GM21717 (cell line): ENCODE data around the gene PPEF2.

Source experiments
- ATAC-seq: cut with Tn5 transposase; IDR thresholded peaks from one replicate; pipeline ENCODE4 v1.9.1; 2021; ENCODE audit warnings: mild to moderate bottlenecking, moderate library complexity; ENCODE audit not compliant: unreplicated experiment

The PPEF2 gene

DNA sequence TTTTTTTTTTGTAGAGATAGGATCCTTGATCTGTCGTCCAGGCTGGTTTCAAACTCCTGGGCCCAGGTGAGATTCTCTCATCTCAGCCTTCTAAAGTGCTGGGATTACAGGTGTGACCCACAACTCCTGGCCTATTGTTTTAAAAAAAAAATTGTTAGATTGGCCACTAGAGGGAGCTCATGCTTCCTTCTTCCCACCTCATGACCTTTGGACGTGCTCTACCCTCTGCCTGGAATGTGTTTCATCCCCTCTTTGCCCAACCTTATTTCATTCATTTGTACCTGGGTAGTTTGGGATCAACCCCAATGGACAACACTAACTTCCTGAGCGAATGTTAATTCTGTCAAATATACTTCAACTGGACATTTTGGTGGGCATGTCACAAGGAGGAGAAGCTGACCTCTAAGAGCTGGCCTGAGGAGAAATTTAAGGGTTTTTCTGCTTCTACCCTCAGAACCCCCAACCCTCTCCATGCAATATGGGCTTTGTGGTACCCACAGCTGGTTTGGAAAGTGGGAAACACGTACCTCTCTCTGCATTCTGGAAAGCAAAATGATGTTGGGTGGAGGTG, 6.4 kb downstream of the PPEF2 start:
- no peak for ATAC-seq

DNA sequence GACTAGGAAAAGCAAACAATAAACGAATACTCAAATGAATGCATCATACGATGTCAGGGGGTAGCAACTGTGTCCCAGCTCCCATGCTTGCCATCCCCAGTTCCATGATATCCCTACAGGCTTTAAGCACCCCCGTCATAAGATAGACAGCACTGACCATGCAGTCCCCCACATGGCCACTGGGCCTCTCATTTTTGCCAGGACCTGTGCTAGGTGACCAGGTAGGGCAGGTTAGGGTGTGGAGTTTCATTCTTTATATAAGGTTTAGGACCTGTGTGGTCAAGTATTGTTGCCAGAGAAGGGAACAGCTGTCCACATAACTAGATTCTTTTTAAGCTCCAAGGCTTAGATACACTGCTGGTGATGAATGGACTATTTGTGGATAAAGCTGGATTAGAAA, 9.7 kb downstream of the PPEF2 start:
- ATAC-seq, result no peak

DNA sequence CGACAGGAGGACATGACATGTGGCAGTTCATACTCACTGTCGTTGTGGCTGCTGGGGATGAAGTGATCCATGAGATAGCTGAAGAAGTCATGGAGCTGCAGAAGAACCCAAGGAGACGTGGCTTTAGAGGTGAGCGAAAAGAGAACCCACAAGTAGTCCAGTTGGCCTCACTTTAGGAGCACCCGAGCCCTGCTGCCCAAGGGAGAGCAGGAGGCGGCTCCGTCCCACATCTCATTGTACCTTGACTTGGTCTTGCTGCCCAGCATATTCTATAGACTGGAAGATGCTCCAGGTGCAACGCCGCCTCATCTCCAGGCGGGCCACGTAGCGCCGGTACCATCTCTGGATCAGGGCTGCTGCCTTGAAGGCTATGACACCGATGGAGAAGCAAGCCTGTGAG, 10.6 kb downstream of the PPEF2 start:
- ATAC-seq, result no peak

DNA sequence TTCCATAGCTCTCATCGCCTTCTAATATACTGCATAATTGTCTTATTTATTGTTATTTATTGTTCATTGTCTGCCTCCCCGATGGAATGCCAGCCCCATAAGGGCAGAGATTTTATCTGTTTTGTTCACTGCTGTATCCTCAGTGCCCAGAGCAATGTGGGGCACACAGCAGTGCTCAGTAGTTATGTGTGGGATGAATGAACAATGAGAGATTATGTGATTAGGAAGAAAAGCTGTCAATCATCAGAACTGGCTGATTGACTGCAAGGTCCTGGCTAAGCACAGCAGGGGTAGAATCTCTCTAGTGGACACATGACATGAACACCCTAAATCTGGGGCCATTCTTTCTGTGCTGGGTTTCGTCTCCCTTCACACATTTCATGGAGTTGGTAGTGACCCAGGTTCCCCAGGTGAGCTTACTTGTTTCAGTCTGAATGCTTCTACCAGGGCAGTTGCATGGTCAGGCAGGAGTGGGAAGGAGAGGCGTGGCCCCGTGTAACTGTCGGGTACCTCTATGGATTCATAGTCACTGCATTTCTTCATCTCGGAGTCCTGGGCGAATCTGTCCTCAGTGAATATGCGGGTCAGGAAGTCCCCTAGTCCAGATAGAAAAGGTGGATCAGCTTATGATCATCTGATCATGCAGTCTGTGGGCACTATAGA, 12.6 kb downstream of the PPEF2 start:
- ATAC-seq, result no peak

DNA sequence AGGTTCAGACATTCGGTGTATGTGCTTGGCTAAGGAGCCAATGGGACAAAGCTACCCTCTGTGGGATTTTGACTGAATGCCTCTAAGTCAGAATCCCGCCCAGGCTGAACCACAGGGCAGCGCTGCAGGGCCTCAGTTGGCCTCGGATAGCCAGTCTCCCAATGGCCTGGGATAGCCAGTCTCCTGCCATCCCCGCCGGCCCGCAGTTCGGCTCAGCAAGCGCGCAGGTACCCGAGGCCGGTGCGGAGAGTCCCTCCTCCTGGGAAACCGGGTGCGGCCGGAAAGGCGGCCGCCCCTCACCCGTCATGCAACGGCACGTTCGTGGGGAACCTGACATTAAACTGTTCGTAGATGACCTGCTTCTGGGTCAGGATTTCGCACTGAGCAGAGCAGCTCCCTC, 16.1 kb downstream of the PPEF2 start:
- no peak for ATAC-seq

DNA sequence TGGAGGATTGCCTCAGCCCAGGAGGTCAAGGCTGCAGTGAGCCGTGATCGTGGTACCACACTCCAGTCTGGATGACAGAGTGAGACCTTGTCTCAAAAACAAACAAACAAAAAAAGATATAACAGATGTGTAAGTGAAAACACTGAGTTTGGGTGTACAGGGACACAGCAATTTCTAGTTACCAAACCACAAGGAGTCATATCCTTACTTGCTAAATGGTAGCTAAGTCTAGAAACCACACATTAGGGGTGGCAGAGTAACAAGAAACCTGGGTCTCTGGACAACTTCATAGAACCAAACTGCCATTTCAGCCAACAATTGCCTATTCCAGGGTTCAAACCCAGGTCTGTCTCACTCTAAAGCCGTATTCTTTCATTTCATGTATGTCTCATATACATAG, 20.8 kb downstream of the PPEF2 start:
- no peak for ATAC-seq

DNA sequence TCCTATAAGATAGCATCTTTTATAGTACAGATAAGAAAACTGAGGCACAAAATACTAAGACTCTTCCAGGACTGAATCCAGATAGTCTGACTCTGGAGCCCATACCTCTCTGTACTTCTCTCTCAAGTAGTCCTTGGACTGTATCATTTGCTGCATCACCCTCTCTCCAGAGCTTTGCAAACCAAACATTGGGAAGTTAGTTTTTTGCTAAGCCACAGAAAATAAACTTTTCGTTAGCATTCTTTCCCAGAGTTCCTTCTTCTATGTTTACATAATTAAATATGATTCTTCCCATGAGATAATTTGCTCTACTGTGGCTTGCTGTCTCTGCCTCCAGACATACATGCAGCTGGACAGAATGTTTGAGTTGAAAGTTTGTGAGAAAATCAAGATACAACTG, 22.0 kb downstream of the PPEF2 start:
- no peak for ATAC-seq

DNA sequence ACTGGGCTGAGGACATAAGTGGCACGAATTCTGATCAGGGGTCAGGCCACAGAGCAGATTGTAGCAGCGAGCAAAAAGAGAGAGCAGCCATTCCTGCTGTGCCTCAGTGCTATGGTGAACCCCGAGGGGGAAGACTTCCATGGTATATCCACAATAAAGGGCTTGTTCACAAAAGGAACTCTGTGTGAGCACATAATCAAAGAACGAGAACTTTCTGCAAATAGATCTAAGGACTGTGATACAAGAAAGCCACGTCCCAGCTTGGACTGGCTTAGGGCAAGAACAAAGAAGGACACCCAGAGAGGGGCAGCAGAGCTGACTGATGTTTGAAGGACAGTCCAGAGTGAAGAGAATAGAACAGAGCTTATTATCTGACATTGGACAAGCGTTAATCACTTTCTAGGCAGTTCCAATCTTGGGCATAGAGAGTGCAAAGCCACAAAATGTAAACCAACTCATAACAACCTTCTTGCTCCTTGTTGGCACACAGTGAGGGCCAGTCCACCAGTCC, 24.0 kb downstream of the PPEF2 start:
- no peak for ATAC-seq

DNA sequence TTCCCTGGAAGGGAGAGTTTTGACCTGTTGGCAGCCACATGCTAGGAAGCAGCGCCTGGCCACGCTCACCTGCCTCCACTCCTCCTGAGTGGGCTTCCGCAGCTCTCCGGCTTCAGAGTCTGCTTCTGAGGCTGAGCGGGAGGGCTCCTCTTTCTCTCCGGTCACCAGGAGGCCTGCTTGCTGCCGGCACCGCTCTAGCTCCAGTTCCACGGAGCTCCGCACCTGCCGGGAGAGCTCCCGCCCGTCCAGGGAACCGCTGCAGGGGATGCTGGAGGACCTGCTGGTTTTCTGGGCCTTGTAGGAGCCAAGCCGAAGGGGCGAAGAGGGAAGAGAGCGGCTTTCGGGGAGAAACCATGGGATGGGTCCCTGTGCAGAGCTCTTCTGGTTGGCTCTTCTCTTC, 26.0 kb downstream of the PPEF2 start:
- ATAC-seq, result no peak

DNA sequence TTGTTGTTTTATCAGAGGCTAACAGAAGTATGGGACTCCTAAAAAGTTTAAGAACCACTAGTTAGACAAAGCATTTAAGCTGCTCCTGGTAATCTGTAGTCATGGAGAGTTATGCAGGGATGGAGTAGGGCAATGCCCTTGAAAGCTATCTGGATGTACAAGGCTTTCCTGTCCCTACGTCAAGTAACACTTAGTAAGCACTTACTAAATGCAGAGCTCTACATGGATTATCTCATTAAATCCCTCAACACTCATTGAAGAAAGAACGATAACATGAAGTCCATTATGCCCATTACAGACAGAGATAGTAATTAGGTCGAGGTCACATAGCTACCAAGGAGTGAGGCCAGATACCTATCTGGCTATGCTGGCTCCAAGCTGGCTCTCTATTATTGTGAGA, 33.2 kb downstream of the PPEF2 start:
- ATAC-seq, result no peak

DNA sequence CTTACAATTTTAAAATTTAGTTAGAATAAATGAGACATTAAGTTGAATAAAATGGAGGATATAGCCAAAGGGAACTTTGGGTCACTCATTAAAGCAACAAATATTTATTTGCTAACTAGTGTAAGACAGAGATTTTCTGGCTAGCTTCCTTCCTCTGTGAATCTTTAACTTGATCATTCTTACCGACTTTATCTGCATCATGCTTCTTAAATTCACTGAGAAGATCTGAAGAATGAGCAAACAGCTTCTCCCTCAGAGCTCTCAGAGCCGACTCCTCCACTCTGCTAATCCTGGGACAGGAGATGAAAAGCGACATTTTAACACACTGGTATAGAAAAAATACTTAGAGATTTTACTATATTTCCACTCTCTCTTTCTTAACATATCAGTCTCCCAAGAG, 35.1 kb downstream of the PPEF2 start:
- ATAC-seq, result no peak

DNA sequence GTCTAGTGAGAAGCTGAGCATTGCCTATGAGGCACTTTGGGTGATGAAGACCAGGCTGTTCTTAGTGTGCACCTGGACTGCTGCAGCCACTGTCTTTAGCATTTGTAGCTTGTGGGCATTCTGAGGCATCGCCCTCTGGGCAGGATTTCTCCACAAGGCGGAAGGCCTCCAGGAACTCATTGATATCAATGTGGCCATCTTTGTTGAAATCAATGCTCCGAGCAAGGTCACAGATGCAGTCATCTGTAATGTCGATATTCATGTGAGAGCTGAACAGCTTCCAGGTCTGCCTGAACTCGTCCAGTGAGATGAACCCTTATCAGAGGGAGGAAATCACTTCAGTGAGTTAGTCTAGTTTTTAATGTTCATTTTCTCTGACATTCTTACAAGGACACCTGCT, 41.6 kb downstream of the PPEF2 start:
- ATAC-seq, result no peak

DNA sequence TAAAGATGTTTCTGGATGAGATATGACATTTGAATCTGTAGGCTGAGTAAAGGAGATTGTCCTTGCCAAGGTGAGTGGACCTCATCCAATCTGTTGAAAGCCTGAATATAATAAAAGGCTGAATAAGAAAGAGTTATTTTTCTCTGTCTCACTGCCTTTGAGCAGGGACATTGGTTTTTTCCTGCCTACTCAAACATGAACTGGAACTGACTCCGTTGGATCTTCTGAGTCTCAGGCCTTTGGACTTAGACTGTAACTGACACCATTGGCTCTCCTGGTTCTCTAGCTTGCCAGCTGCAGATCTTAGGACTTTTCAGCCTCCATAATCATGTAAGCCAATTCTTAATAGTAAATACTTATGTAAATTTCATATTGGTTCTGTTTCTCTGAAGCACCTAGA, 43.5 kb downstream of the PPEF2 start:
- no peak for ATAC-seq

DNA sequence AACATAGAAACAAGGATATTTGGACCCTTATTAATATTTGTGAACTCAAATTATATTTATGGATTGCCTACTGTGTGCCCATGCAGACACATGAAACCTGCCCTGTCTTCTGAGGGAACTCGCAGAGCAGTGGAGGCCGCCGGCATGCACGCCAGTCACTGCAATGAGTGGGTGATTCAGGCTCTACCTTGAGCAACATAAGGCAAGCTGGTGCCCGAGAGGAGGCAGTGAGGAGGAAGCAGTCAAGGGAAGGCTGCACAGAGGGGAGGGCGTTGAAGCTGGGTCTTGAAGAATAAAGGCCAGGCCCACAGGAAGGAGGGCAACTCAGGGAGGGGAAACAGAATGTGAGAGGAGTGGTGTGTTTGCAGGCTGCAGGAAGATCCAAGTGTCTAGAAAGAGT, 52.8 kb downstream of the PPEF2 start:
- no peak for ATAC-seq

DNA sequence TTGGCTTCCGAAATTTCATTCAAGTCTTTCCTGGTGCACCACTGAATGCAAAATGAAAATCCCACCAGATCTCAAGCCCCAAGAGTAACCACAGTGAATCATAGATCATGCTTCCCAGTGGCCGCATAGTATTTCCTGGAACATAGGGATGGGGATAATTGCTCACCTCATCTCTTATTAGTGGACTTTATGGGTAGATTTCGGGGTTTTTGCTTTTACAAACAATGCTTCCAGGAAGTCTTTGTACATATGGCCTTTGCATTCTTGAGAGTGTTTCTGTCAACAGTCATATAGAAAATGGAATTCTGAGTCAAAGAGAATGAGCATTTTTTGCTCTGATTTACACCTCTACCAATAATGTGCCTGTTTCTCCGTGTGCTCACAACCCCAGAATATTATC, 53.4 kb downstream of the PPEF2 start:
- no peak for ATAC-seq

DNA sequence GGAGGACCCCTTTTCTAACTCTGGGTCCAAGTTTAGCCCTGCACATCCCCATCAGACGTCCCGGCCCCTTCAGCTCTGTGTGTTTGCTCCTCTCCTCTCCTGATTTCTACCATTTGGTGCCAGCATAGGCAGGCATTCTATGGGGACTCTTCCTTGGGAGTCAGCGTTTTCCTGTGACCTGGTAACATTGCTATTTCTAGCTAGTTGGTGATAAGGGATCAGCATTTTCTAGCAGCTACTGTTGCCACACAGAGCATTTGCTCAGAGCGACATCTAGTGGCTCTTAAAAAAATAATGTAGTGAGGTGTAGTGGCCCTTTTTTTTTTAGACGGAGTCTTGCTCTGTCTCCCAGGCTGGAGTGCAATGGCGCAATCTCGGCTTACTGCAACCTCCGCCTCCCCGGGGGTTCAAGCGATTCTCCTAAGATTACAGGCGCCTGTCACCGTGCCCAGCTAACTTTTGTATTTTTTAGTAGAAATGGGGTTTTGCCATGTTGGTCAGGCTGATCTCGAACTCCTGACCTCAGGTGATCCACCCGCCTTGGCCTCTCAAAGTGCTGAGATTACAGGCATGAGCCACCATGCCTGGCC, 54.0 kb downstream of the PPEF2 start:
- ATAC-seq, result peak; percentile 62

DNA sequence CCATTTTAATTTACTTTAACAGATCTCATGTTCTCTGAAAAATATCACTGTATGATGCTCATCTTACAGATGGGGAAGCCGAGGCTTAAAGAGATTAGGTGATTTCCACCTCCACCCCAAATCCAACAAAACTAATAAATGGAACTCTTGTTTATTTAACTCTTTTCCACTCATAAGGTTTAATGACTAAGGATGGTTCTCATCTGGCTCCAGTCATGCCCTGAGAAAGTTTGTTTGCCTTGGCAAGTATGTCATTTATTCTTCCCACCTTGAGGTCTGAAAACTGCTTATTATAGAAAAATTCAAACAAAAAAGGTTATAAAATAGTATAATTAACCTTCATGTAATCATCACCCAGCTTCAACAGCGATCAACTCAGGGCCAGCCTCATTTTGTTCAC, 56.3 kb downstream of the PPEF2 start:
- no peak for ATAC-seq

DNA sequence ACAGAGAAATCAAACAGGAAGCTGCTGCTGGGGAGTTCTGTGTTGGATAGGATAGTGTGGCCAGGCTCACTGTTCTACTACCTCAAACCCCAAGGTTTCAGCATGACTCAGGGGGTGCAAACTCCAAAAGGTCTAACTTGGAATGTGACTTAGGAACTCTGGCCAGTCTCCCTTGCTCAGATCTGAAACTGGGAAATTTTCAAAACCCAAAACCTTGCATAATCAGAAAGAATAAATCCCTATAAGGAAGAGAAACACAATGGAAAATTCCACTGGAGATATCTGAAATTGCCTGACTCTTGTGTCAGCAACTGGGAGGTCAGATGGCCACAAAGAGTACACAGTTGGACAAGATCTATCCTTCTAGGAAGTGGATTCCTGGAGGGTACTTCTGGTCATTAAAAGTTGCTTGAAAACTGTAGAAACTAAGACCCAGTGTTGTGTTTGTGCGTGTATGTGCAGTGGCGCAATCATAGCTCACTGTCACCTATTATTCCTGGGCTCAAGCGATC, 58.0 kb downstream of the PPEF2 start:
- ATAC-seq, result no peak

DNA sequence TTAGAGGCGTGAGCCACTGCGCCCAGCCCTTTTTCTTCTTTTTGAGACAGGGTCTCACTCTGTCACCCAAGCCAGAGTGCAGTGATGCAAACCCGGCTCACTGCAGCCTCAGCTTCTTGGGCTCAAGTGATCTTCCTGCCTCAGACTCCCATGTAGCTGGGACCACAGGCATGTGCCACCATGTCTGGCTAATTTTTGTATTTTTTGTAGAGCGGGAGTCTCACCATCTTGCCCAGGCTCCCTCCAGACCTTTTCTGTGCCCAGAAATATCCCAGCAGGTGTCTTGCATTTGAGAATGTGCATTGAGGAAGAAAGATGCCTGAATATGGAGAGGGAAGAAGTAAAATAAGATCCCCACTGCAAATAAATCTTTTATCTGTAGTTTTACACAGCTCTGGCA, 58.7 kb downstream of the PPEF2 start:
- ATAC-seq, result no peak

DNA sequence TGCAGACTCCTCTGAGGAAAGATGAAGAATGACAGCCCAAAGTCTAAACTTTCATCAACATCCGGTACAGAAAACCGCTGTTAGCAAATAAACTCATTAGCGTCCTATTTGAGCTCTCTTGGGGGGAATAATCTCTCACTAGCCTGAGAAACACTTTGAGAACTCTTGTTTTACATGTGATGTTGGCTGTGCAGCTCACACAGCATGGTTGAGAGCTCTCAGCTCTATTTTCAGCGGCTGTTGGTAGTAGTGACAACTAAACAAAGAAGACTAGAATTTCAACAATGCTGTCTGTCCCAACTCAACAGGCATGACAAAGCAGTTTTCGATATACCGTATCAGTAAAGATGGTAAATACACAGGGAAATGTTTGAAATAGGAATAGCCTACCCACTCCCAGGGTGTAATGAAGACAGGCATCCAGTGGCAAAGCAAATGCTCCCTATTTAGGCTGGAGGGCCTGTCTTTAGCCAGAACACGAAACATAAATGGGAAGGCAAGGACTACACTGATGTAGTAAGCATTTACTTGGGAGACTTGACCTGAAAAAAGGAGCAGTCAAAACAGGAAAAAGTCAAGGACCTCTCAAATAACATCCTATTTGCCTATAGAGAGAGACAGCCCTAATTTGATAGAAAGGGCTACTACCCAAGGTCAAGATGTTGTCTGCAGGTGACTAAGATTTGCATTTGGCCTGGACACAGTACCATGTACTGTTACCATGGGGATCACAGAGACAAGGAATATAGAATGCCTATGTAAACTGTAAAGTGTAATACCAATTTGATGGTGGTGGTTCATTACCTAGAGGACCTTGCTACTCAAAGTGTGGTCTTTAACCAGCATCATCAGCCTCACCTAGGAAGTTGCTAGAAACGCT, 60.4 kb downstream of the PPEF2 start:
- ATAC-seq, result no peak

DNA sequence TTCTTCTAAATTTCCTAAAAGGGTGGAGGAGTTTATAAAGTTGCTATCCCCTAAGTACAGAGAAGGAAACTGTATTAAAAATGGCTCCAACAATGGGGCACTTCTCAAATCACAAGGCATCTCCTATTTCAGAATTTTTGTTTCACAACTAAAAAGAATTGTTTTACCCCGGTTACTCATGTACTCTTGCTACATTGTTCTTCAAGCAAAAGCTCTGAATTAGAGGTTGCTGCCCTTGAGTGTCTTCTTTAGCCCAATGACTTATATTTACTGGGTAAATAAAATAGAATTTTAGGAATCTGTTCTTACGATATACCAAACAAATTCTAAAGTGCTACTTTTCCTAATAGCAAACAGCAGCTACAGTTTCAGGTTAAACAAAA, 67.5 kb downstream of the PPEF2 start:
- no peak for ATAC-seq
